GM18858 (cell line): Measurements from ENCODE around the gene REC114.
"Not testable (repeated sequence)": the region's sequence is repeated elsewhere in the genome, so short reads cannot be mapped to it uniquely, and the experiment has no call there.

Experiments used
- ATAC-seq: cut with Tn5 transposase; IDR thresholded peaks from one replicate; pipeline ENCODE4 v1.9.1; 2021; ENCODE audit not compliant: unreplicated experiment

REC114 gene

DNA sequence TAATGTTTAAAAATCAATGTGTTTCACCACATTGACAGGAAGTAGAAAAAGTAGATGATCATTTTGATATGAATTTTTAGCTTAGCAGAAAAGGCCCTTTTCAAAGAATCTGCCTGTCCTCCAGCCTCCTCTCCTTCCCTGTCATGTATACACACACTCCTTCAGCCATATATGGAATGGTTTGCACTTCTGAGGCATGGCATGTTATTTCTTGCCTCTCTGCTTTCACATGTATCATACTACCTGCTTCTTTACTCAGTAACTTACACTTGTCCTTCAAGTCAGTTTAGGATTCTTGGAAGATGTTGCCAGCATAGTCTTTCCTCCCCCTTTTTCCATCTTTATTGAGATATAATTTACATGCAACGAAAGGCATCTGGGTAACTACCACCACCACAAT is 79.0 kb downstream of the REC114 start:
- no peak for ATAC-seq

GRCh38 chr15:73524919-73525318 is 82.0 kb downstream of the REC114 start:
- ATAC-seq, result no peak

DNA sequence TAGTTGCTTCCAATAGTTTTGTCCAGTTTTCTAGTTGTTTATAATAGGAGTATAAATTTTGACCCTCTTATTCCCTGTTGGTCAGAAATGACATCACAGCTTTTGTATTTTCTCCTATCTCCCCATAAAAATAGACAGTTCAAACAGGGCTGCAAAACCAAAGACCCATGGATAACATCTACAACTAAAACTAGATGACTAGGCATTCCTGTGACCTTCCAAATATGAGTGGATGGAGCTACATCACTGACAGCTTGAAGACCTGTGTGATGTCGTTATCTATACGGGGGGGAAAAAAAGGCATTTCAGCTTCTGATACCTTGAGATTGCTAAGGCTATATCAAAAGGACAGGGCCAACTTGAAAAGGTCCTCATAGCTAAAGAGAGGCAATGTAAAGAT is 84.6 kb downstream of the REC114 start:
- ATAC-seq, result no peak

DNA sequence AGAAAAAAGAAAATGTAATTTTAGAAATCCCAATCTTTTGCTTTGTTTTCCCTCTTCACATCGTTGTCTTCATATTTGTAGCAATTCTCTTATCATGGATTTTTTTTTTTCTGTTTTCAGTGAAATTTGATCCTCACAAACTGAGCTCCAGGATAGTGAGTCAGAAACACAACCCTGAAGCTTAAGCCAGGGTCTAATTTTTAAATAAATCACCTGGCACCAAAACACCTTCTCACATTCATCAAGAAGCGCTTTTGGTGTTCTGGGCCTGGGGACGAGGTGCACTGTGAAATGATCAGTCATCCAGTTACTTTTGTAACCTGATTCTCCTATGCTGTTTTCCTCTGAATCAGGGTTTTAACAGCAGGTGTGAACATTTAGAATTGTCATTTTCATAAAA is 87.7 kb downstream of the REC114 start:
- ATAC-seq, result no peak

DNA sequence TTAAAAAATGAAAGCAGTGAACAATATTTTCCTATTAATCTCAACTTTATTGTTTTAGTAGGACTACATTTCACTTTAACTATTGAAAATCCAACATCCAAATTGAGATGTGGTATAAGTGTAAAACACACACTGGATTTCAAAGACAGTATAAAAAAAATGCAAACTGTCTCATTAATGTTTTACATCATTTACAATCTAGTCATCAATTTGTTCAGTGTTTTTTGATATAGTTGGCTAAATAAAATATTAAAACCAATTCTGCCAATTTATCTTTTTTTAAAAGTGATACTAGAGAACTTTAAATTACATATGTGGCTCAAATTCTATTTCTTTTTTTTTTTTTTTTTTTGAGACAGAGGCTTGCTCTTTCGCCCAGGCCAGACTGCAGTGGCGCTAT is 95.2 kb downstream of the REC114 start:
- no peak for ATAC-seq

DNA sequence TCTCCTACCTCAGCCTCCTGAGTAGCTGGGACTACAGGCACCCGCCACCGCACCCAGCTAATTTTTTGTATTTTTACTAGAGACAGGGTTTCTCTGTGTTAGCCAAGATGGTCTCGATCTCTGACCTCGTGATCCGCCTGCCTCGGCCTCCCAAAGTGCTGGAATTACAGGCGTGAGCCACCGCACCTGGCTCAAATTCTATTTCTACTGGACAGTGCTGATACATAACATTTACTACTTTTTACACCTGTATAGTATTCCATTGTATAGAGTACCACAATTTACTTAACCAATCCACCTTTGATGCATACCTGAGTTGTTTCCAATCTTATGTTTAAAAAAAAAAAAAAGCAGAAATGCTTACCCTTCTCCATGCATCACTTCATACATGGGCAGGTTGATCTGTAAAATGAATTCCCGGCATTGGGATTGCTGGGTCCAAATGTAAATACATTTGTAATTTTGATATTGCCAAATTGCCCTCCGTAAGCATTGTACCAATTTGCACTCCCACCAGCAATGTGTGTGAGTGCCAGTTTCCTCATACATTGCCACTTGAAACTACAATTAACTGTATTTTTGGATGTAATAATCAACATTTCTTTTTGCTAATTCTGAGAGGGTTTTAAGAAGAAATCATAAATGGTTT is 95.7 kb downstream of the REC114 start:
- no peak for ATAC-seq

DNA sequence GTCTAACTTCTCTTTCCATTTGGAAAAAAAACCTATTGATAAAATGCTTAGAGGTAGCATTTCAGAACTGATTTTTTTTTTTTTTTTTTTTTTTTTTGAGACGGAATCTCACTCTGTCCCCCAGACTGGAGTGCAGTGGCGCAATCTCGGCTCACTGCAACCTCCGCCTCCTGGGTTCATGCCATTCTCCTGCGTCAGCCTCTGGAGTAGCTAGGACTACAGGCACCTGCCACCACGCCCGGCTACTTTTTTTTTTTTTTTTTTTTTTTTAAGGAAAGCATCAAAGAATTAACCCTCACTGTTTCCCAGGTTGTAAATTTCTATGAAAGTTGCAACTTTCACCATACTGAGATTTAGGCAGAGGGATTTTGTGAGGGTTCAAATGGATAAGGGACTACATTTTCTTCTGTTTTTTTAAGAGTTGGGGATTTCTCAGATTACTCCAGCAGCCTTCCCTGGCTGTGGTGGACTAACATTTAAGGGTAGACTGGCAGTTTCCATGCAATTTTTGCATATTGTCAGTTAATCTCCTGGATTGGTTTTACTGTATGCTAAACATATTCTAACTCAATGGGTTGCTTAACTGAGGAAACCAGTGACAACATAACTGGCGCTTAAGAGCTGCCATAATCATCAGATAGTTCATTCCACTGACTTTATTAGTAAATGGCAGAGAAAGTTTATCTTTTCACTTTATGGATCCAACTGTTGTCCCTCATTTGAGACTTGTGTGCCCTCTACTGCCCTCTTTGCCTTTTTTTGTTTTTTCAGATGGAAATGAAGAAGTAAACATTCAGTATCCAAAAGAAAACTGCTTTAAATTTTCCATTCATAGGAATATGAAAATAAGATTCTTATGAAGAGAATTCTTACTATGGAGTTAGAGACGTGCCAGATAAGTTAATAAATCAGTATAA is 96.5 kb downstream of the REC114 start:
- ATAC-seq, result no peak

- no peak for ATAC-seq
These were observed 97.2 kb downstream of the REC114 start for GRCh38 chr15:73540161-73540560.

- ATAC-seq, result no peak
These were observed 98.5 kb downstream of the REC114 start for GRCh38 chr15:73541479-73541878.

DNA sequence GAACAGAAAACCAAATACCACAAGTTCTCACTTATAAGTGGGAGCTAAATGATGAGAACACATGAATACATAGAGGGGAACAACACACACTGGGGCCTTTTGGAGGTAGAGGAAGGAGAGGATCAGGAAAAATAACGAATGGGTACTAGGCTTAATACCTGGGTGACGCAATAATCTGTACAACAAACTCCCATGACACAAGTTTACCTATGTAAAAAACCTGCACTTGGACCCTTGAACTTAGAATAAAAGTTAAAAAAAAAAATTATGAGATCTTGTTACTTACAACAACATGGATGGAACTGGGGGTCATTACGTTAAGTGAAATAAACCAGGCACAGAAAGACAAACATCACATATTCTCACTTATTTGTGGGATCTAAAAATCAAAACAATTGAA is 106.0 kb downstream of the REC114 start:
- not testable (repeated sequence) for ATAC-seq

DNA sequence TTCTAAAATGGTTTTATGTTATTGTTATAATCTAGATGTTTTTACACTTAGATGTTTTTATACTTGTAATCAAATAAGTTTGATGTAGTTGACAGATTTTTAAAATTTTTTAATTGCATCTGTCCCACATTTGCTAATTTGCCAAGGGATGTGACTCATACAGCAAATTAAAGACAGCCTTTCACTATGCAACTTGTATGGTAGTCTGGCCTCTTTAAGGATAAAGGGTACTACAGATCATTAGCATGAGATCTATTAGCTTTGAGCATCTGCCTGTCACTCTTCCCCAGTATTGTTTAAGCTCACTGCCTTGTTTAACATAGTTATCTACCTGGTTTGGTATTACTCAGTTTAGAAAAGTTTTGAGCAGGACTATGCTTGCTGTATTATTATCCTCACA is 107.2 kb downstream of the REC114 start:
- ATAC-seq, result no peak

GRCh38 chr15:73555080-73555479 is 112.1 kb downstream of the REC114 start:
- no peak for ATAC-seq

- ATAC-seq, result no peak
These were observed 115.6 kb downstream of the REC114 start for GRCh38 chr15:73558529-73558928.

DNA sequence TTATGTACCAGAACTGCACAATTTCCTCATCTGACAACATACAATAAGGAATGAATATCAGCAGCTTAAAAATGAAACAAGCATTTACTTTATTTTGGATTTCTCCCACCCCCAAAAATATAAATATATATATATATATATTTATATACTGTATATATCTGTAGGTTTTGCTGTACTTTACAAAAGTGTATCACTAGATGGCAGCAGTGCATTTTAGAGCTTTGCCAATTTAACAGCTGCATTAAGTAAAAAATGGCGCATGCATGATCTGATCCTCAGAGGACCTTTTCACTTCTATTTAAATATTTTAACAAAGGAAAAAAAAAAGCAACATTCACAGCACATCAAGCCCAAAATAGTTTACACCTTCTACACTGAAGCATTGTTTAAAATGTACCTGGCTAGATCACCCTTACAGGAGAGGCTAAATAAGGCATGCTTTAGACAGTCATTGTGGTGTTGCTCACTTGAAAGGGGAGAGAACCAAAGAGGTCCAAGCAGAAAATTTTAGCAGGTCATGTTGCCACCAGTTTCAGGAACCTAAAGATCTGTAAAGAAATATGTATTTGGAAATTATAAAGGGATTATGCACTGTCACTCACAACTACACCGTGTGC is 117.6 kb downstream of the REC114 start:
- ATAC-seq, result no peak

DNA sequence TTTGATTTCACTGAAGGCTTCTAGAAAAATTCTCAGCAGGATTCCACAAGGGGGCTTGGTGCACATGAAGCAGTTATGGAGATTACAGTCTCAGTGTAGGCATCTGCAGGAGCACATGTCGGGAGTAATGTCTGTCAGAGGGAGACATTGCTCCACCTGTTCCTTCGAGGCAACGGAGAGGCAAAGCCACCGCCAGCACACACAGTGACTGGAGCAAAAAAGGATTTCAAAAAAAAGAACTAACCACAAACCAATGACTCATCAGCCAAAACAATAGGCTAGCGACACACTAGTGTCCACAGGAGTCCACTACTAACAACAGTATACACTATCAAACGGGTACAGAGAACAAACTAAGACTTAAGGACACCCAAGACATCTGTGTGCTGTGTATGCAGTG is 121.3 kb downstream of the REC114 start:
- no peak for ATAC-seq

GRCh38 chr15:73567020-73567419 is 124.1 kb downstream of the REC114 start:
- ATAC-seq, result no peak

DNA sequence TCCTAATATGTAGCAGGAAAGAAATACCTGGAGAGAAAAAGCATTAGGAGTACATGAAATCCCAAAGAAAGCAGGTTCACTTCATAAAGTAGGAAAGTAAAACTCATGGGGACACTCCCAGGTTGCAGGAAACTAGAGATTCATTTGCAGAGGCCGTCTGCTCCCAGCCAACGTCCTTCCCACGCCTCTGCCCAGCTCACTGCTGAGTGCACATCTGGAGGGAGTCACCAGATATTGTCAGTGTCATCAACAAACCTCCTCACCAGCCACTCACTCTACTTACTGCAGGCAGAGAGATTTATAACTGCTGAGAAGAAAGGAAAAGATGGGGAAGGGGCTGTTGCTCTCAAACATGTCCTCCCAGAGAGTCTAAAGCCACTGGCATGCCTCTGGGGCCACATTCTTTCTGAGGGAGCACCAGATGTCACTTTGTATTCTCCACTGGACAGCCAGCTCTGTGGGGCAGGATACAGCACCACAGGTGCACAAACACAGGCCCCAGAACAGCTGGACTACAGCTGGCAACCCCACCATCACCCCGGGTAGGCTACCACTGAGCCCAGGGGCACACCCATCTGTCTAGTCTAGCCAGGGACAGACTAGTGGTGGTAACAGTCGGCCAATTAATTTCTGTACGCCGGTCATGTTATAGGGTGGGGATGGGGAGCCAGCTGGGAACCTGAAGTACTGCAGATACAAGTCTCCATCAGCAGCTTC is 125.8 kb downstream of the REC114 start:
- no peak for ATAC-seq

DNA sequence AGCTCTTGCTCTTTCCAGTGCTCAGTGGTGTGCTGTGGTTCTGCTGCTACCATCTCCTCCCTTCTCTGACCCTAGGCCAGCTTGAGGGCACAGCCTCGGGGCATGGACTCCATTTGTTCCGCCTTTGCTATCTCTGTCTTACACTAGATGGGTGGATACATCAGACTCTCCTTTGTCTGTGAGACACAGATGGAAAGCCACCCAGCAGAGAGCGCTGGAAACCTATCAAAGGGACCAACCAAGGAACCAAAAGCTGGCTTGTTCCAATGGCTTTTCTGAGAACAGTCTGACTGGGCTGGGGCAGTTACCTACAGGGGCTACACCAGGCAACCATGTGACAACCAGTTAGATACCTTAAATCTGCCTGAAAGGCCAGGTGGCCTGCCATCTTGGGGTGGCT is 126.4 kb downstream of the REC114 start:
- ATAC-seq, result no peak

GRCh38 chr15:73570355-73571032 is 127.5 kb downstream of the REC114 start:
- no peak for ATAC-seq

DNA sequence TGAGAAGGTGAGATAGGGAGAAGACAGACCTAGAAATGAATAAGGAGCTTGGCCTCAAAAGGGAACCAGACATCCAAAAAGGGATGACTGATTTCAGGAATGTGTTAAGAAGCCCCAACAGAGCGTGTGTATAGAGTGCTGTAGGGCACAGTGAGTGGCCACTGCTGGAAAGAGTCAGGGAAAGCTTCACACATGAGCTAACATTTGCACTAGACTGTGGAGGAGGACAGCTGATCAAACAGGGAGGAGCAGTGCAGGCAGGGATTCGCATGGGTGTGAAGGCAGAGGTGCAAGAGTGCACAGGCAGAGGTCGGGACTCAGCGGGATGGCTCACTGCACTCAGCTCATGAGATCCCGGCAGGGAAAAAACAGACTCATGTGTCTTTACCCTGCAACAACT is 128.4 kb downstream of the REC114 start:
- ATAC-seq, result no peak

DNA sequence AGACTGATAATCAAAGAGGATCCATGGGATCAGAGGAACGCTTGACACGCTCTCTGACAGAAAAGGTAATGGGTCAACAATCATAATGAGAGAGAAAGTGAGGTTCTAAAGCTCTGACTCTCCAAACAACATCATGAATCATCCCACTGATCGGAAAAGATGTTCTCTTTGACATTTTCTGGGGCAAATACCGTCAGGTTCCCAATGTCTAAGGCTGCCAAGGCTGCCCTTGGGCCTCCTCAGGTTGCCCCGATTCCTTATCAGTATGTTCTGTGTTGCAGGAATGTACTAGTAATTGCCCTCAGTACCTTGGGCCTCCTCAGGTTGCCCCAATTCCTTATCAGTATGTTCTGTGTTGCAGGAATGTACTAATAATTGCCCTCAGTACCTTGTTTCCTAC is 129.3 kb downstream of the REC114 start:
- no peak for ATAC-seq
